Testis (tissue), 3 donors: Measurements from ENCODE around the gene LRRC32. TPM values are rescaled to one million over a fixed set of nuclear protein-coding genes. Genes with fewer than 3 reads are reported as not detected.
A peak's percentile ranks its signal among the peaks of the same experiment; 100 is the strongest.

Experiments used
- DNase-seq: peaks from one replicate; pipeline ENCODE4 v3.0.0-alpha.2; 2019
- H3K27ac ChIP-seq, 2 donors: fragments of 200-600 bp; sonication (generic); one replicate each; pipeline ENCODE4 v1.5.1; 2019
- H3K27me3 ChIP-seq: fragments of 200-600 bp; sonication (generic); one replicate; pipeline ENCODE4 v1.5.1; 2019
- H3K36me3 ChIP-seq: fragments of 200-600 bp; sonication (generic); one replicate; pipeline ENCODE4 v1.5.1; 2017; ENCODE audit warnings: low read depth; ENCODE audit errors: missing control alignments
- H3K4me1 ChIP-seq: fragments of 200-600 bp; sonication (generic); one replicate; pipeline ENCODE4 v1.5.1; 2019
- H3K4me3 ChIP-seq, 2 donors: fragments of 200-600 bp; sonication (generic); one replicate each; pipeline ENCODE4 v1.5.1; 2017 to 2019
- H3K9me3 ChIP-seq: fragments of 200-600 bp; sonication (generic); one replicate; pipeline ENCODE4 v1.5.1; 2017
- CTCF ChIP-seq, 3 experiments: fragments of 450-650 bp in 2 of 3; fragments of 200-600 bp in 1 of 3; sonication (generic) in 1 of 3; IDR thresholded peaks; one replicate each; pipeline ENCODE4 v1.5.1; 2016 to 2019; ENCODE audit warnings: antibody characterized with exemption in 3 of 3, mild to moderate bottlenecking in 2 of 3, moderate library complexity in 1 of 3
- POLR2A ChIP-seq: fragments of 450-650 bp; IDR thresholded peaks from one replicate; pipeline ENCODE4 v1.6.1; 2017; ENCODE audit warnings: antibody characterized with exemption, mild to moderate bottlenecking, moderate library complexity
- WGBS, 2 donors: methylation state at CpG; one replicate each; pipeline ENCODE4 v1.1.5; 2018; 5-methylcytosine and 5-hydroxymethylcytosine counted together
- intact Hi-C: fragments of 100-400 bp; cut with DNase I; formaldehyde crosslinking; loops from one replicate; pipeline ENCODE4 v1.15.1; 2023; ENCODE audit warnings: low total_unique reads
- polyA plus RNA-seq: library from polyadenylated mRNA; stranded (reverse); fragments of 350-450 nt; fragmentation: Illumina TruSeq; extraction: RNeasy Lipid Tissue Mini Kit (QIAGEN cat#74804); gene quantifications from one replicate; pipeline ENCODE4 v1.2.3, GENCODE V29; 2014; ENCODE audit warnings: low read depth, low replicate concordance; ENCODE audit not compliant: insufficient read depth
- total RNA-seq, 2 donors: library from RNA; depleted of rRNA; stranded (reverse); fragments of >200 nt; gene quantifications; one replicate each; pipeline ENCODE4 v1.2.3, GENCODE V29; 2016

LRRC32 gene
- total and polyA plus RNA-seq, 3 donors from 2014 or later = 6.5 to 20.5 (median 9.1) TPM

GRCh38 chr11:76615950-76616349 lies 54.6 kb downstream of the LRRC32 start:
- no peaks in the 10 kb centered on the region for H3K27me3 ChIP-seq
- no peak overlapping the region for H3K4me3 ChIP-seq
- WGBS, 2 donors = 46 to 55% methylated on average over 4 of the region's 4 CpGs
- TF ChIP-seq CTCF (IDR thresholded peaks at IDR 0.05) = no peak
- no peak for TF ChIP-seq POLR2A
- no peaks in the 10 kb centered on the region for H3K9me3 ChIP-seq
- peaks cover 9% of the 10 kb centered on the region for H3K4me1 ChIP-seq
- H3K36me3 ChIP-seq = no peaks in the 10 kb centered on the region
- peak; percentile 60 for DNase-seq
- H3K27ac ChIP-seq = peak overlapping the region in 1 of 2 donors; percentile 59
- intact Hi-C loops = no loop called here

GRCh38 chr11:76614471-76615179 lies 55.9 kb downstream of the LRRC32 start:
- WGBS, 2 donors = 87 to 88% methylated on average over 5 to 12 of the region's 12 CpGs
- Histone ChIP-seq H3K36me3 (no peaks in the 10 kb centered on the region), H3K9me3 (no peaks in the 10 kb centered on the region), H3K4me3 (no peak overlapping the region), H3K4me1 (peaks cover 9% of the 10 kb centered on the region), H3K27ac (peak overlapping the region in 1 of 2 donors; percentile 59), H3K27me3 (no peaks in the 10 kb centered on the region)
- no peak for TF ChIP-seq CTCF (IDR thresholded peaks at IDR 0.05)
- DNase-seq = no peak
- intact Hi-C loops = no loop called here

GRCh38 chr11:76613901-76614300 lies 56.6 kb downstream of the LRRC32 start:
- WGBS, 2 donors = 69 to 82% methylated on average over 4 of the region's 4 CpGs
- intact Hi-C loops = no loop called here
- DNase-seq = no peak
- Histone ChIP-seq H3K4me3 (no peak overlapping the region), H3K27ac (no peak overlapping the region), H3K4me1 (peaks cover 9% of the 10 kb centered on the region), H3K36me3 (no peaks in the 10 kb centered on the region), H3K27me3 (no peaks in the 10 kb centered on the region), H3K9me3 (no peaks in the 10 kb centered on the region)
- TF ChIP-seq CTCF (IDR thresholded peaks at IDR 0.05) (no peak), POLR2A (no peak)

GRCh38 chr11:76612226-76612625 lies 58.3 kb downstream of the LRRC32 start:
- Histone ChIP-seq H3K27ac (no peak overlapping the region), H3K27me3 (no peaks in the 10 kb centered on the region), H3K4me3 (no peak overlapping the region), H3K9me3 (no peaks in the 10 kb centered on the region), H3K4me1 (peaks cover 9% of the 10 kb centered on the region), H3K36me3 (no peaks in the 10 kb centered on the region)
- TF ChIP-seq CTCF (IDR thresholded peaks at IDR 0.05) (no peak), POLR2A (no peak)
- 89 to 92% methylated on average over 4 of the region's 4 CpGs for whole genome bisulfite sequencing, 2 donors
- no peak for DNase-seq
- intact Hi-C loops = no loop called here
